ENCODE data around the gene YPEL1. TPM values are rescaled to one million over a fixed set of nuclear protein-coding genes. Genes with fewer than 3 reads are reported as not detected.

The YPEL1 gene
- total RNA-seq, 6 experiments from 2014 or later = 1.0 to 11.2 (median 2.7) TPM

DNA sequence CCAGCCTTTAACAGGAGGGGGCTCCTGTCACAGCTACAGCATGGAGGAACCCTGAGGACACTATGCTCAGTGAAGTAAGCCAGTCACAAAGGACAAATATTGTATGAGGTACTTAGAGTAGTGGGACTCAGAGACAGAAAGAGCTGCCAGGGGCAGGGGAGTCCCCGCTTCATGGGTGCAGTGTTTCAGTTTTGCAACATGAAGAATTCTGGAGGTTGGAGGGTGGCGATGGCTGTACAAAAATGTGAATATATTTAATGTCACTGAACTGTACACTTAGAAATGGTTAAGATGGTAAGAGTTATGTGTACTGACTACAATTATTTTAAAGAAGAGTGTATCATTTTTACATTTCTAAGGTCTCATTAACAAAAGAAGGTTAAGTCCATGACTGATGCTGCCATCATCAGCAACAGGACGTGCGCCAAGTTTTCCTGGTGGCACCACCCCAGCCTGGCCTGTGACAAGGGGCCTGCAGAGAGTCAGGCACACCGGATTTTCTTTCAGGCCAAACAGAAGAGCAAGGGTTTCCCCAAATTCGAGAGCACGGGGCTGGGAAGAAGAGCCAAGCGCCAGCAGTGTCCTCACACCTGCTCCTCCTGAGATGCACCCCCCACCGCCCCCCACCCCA is 22.1 kb downstream of the YPEL1 start:
- WGBS (ENCODE audit: insufficient coverage, low coverage, low lambda C conversion rate, missing lambda C conversion rate) = 74% methylated on average over 8 of the region's 9 CpGs
- ATAC-seq = peak in 1 of 4 donors; percentile 18
- peak in 1 of 3 donors; percentile 47 for DNase-seq
- TF ChIP-seq POLR2A (IDR thresholded peaks at IDR 0.05) (no peak), CTCF (IDR thresholded peaks at IDR 0.05) (no peak)
- Histone ChIP-seq H3K27me3 (no peaks in the 10 kb centered on the region), H3K27ac (no peak overlapping the region), H3K36me3 (no peaks in the 10 kb centered on the region), H3K4me3 (no peak overlapping the region), H3K4me1 (peaks cover 0 to 4% (median 0%) of the 10 kb centered on the region in 4 donors), H3K9me3 (no peaks in the 10 kb centered on the region)
- intact Hi-C loops (cut with DNase I) = loop anchor here in 1 of 2 donors (5.0 kb wide), 1 partner anchor 224 kb away; no protein-coding TSS in a partner anchor

DNA sequence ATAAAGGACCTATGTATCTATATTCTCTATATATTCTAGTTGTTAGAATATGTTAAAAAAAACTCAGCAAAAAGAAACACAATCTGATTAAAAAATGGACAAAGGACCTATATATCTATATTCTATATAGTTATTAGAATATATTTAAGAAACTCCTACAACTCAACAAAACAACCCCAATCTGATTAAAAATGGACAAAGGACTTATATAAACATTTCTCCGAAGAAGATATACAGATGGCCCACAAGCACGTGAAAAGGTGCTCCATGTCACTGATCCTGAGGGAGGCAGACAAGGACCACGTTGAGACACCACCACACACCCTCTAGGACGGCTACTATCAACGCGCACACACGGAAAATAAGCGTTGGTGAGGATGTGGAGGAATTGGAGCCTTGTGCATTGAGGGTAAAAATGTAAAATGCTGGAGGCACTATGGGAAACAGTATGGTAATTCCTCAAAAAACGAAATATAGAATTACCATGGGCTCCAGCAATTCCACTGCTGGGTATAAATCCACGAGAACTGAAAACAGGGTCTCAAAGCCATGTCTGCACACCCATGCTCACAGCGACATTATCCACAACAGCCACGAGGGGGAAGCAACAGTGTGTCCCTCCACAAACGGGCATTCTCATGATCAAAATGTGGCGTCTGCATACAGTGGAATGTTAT is 22.7 kb downstream of the YPEL1 start:
- Histone ChIP-seq H3K27ac (no peak overlapping the region), H3K9me3 (no peaks in the 10 kb centered on the region), H3K4me1 (peaks cover 0 to 4% (median 0%) of the 10 kb centered on the region in 4 donors), H3K27me3 (no peaks in the 10 kb centered on the region), H3K36me3 (no peaks in the 10 kb centered on the region), H3K4me3 (no peak overlapping the region)
- WGBS (ENCODE audit: insufficient coverage, low coverage, low lambda C conversion rate, missing lambda C conversion rate) = 9% methylated on average over 14 of the region's 14 CpGs
- DNase-seq = peak; percentile 58 to 70 (median 59)
- TF ChIP-seq POLR2A (IDR thresholded peaks at IDR 0.05) (no peak), CTCF (IDR thresholded peaks at IDR 0.05) (peak; percentile 67 to 87 (median 76))
- intact Hi-C loops (cut with DNase I) = loop anchor here in 1 of 2 donors (5.0 kb wide), 1 partner anchor 224 kb away; no protein-coding TSS in a partner anchor
- peak; percentile 96 to 97 (median 96) for ATAC-seq

DNA sequence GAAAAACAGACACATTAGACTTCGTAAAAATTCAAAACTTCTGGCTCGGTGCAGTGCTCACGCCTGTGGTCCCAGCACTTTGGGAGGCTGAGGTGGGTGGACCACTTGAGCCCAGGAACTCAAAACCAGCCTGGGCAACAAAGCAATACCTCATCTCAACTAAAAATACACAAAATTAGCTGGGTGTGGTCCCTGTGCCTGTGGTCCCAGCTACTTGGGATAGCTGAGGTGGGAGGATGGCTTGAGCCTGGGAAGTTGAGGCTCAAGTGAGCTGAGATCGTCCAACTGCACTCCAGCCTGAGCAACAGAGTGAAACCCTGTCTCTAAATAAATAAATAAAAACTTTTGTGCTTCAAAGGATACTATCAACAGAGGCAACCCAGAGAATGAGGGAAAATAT is 23.7 kb downstream of the YPEL1 start:
- no peak for ATAC-seq
- 80% methylated on average over 4 of the region's 4 CpGs for WGBS (ENCODE audit: insufficient coverage, low coverage, low lambda C conversion rate, missing lambda C conversion rate)

DNA sequence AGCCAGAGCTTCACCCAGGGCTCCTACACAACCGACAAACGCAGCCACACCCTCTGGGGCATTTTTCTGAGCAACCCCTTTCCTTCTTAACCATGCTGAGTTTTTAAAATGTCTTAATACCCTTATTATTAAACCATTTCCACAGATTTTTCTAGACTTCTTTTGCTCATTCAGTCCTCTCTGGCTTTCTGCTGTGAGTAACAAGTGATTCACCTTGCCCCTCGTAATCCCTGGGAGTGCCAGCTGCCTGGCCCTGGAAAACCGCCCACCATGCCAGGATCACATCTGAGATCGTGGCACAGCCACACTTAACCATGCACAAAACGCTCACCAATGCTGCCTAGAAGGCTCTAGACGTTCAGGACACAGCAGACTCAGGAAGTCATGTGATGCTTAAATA is 25.4 kb downstream of the YPEL1 start:
- 81% methylated on average over 5 of the region's 7 CpGs for WGBS (ENCODE audit: insufficient coverage, low coverage, low lambda C conversion rate, missing lambda C conversion rate)
- Histone ChIP-seq H3K4me3 (no peak overlapping the region), H3K9me3 (no peaks in the 10 kb centered on the region), H3K27me3 (no peaks in the 10 kb centered on the region), H3K4me1 (peaks cover 0 to 4% (median 0%) of the 10 kb centered on the region in 4 donors), H3K36me3 (no peaks in the 10 kb centered on the region), H3K27ac (no peak overlapping the region)
- TF ChIP-seq POLR2A (IDR thresholded peaks at IDR 0.05) (no peak), CTCF (IDR thresholded peaks at IDR 0.05) (no peak)
- ATAC-seq = no peak
- intact Hi-C loops (cut with DNase I) = loop anchor here in 1 of 2 donors (5.0 kb wide), 1 partner anchor 227 kb away; no protein-coding TSS in a partner anchor
- no peak for DNase-seq

More for the DNA sequence above, 23.7 kb downstream of the YPEL1 start:
- Histone ChIP-seq H3K27ac (no peak overlapping the region), H3K4me3 (no peak overlapping the region), H3K36me3 (no peaks in the 10 kb centered on the region), H3K4me1 (peaks cover 0 to 4% (median 0%) of the 10 kb centered on the region in 4 donors), H3K9me3 (no peaks in the 10 kb centered on the region), H3K27me3 (no peaks in the 10 kb centered on the region)
- intact Hi-C loops (cut with DNase I) = loop anchor here in 1 of 2 donors (5.0 kb wide), 1 partner anchor 225 kb away; no protein-coding TSS in a partner anchor
- DNase-seq = no peak
- TF ChIP-seq CTCF (IDR thresholded peaks at IDR 0.05) = no peak
- TF ChIP-seq POLR2A (IDR thresholded peaks at IDR 0.05) = no peak

Measured in right lobe of liver (tissue), 6 donors.